ENCODE measurements around the gene GIMAP1.

- TF ChIP-seq EP300 (conservative IDR thresholded peaks at IDR 0.05; ENCODE audit: poor library complexity, severe bottlenecking) (no peak), TAF1 (IDR thresholded peaks at IDR 0.05; ENCODE audit: low read depth) (no peak), POLR2AphosphoS5 (IDR thresholded peaks at IDR 0.05) (no peak), RAD21 (conservative IDR thresholded peaks at IDR 0.05) (no peak), EZH2 (IDR thresholded peaks at IDR 0.05; ENCODE audit: borderline replicate concordance, insufficient read depth, low read length, poor library complexity, severe bottlenecking) (no peak), MXI1 (conservative IDR thresholded peaks at IDR 0.05; ENCODE audit: poor library complexity, severe bottlenecking) (no peak), SMC3 (conservative IDR thresholded peaks at IDR 0.05; ENCODE audit: poor library complexity) (no peak)
- TF ChIP-seq, protein P1, sequence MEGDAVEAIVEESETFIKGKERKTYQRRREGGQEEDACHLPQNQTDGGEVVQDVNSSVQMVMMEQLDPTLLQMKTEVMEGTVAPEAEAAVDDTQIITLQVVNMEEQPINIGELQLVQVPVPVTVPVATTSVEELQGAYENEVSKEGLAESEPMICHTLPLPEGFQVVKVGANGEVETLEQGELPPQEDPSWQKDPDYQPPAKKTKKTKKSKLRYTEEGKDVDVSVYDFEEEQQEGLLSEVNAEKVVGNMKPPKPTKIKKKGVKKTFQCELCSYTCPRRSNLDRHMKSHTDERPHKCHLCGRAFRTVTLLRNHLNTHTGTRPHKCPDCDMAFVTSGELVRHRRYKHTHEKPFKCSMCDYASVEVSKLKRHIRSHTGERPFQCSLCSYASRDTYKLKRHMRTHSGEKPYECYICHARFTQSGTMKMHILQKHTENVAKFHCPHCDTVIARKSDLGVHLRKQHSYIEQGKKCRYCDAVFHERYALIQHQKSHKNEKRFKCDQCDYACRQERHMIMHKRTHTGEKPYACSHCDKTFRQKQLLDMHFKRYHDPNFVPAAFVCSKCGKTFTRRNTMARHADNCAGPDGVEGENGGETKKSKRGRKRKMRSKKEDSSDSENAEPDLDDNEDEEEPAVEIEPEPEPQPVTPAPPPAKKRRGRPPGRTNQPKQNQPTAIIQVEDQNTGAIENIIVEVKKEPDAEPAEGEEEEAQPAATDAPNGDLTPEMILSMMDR (IDR thresholded peaks at IDR 0.05; ENCODE audit: poor library complexity, severe bottlenecking) = no peak
- TF ChIP-seq, protein P2, sequence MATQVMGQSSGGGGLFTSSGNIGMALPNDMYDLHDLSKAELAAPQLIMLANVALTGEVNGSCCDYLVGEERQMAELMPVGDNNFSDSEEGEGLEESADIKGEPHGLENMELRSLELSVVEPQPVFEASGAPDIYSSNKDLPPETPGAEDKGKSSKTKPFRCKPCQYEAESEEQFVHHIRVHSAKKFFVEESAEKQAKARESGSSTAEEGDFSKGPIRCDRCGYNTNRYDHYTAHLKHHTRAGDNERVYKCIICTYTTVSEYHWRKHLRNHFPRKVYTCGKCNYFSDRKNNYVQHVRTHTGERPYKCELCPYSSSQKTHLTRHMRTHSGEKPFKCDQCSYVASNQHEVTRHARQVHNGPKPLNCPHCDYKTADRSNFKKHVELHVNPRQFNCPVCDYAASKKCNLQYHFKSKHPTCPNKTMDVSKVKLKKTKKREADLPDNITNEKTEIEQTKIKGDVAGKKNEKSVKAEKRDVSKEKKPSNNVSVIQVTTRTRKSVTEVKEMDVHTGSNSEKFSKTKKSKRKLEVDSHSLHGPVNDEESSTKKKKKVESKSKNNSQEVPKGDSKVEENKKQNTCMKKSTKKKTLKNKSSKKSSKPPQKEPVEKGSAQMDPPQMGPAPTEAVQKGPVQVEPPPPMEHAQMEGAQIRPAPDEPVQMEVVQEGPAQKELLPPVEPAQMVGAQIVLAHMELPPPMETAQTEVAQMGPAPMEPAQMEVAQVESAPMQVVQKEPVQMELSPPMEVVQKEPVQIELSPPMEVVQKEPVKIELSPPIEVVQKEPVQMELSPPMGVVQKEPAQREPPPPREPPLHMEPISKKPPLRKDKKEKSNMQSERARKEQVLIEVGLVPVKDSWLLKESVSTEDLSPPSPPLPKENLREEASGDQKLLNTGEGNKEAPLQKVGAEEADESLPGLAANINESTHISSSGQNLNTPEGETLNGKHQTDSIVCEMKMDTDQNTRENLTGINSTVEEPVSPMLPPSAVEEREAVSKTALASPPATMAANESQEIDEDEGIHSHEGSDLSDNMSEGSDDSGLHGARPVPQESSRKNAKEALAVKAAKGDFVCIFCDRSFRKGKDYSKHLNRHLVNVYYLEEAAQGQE (IDR thresholded peaks at IDR 0.05; ENCODE audit: borderline replicate concordance) = no peak
These were observed 26.0 kb downstream of the GIMAP1 start for GRCh38 chr7:150742286-150742968.
